Measurements from ENCODE around the gene C6. TPM values are rescaled to one million over a fixed set of nuclear protein-coding genes. Genes with fewer than 3 reads are reported as not detected.
A peak's percentile ranks its signal among the peaks of the same experiment; 100 is the strongest.

The C6 gene
- total and polyA plus RNA-seq, 2 of the 13 experiments (the other 11 are each of a cell fraction or from before 2014, with no cell fraction given) = 0.28 to 4.7 TPM

DNA sequence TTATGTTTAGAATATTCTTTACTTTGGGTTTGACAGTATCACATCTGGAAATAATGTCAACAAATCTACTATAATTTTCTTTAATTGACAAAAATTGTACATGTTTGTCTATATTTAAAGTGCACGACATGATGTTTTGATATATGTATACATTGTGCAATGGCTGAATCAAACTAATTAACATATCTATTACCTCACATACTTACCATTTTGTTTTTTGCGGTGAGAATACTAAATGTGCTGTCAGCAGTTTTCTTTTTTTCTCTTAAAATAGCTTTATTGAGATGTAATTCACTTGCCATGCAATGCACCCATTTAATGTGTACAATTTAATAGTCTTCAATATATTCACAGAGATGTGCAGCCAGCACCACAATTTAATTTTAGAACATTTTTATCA, 10.6 kb upstream of the C6 start:
- WGBS (ENCODE audit: low lambda C conversion rate) = 49% methylated on average over 2 of the region's 2 CpGs
- ChIA-PET POLR2A (no interaction called here), CTCF (ENCODE audit: low intra/inter-chr PET ratio, low total read pairs) (no interaction called here)
- no peaks in the 10 kb centered on the region; the same call in 1 of the 2 replicates for H3K9me3 ChIP-seq (ENCODE audit: low read length)
- no peaks in the 10 kb centered on the region for H4K20me1 ChIP-seq (ENCODE audit: insufficient read depth, low read length)
- no peaks in the 10 kb centered on the region for H3K27me3 ChIP-seq (ENCODE audit: control insufficient read depth in 1 of 2, insufficient read depth in 2 of 2, low read length in 2 of 2)
- DNase-seq (ENCODE audit: low spot score) = no peak
- H3K36me3 ChIP-seq (replicated peaks in 1 of 2; ENCODE audit: control insufficient read depth in 1 of 2, insufficient read depth in 2 of 2, low read length in 2 of 2) = no peaks in the 10 kb centered on the region
- H3K79me2 ChIP-seq (ENCODE audit: insufficient read depth, low read length) = no peaks in the 10 kb centered on the region
- H2AFZ ChIP-seq (ENCODE audit: low read length) = no peak overlapping the region
- no peak overlapping the region for H3K27ac ChIP-seq (ENCODE audit: extremely low read length, insufficient read depth, low read length)
- in situ Hi-C loops (cut with HindIII; ENCODE audit: extremely low pct_ligation_motif_present, low pct_unique_long_range_greater_than_20kb) (no loop called here), intact Hi-C loops (cut with micrococcal nuclease; ENCODE audit: unreplicated experiment) (no loop called here)
- FAIRE-seq = no peak
- H3K4me2 ChIP-seq (ENCODE audit: low read depth, low read length) = no peak overlapping the region
- no peak overlapping the region for H3K4me3 ChIP-seq (replicated peaks in 1 of 3; ENCODE audit: insufficient read depth in 1 of 3, low read depth in 2 of 3, low read length in 3 of 3)
- 0 out of 2 replicates have a peak, but pooled peaks have one; percentile 38 for TF ChIP-seq MAFF (IDR thresholded peaks at IDR 0.05; ENCODE audit: low read depth, low read length)
- TF ChIP-seq IKZF1 (IDR thresholded peaks at IDR 0.05) = no peak
- peak; percentile 14 to 73; a peak in 2 of 4 replicates for TF ChIP-seq MAFK (conservative IDR thresholded peaks at IDR 0.05 in 1 of 2, IDR thresholded peaks at IDR 0.05 in 1 of 2; ENCODE audit: low read length in 2 of 2)
- BruUV-seq (replicated peaks) = no TSS peak
- no peaks in the 10 kb centered on the region for H3K4me1 ChIP-seq (ENCODE audit: insufficient read depth, low read length)
- no peak for ATAC-seq
- no peak overlapping the region for H3K9ac ChIP-seq (ENCODE audit: insufficient read depth, low read depth, low read length)

- WGBS (ENCODE audit: low lambda C conversion rate) = 0% methylated on average over 2 of the region's 2 CpGs
- ChIA-PET CTCF (ENCODE audit: low intra/inter-chr PET ratio, low total read pairs) (no interaction called here), POLR2A (no interaction called here)
- H3K36me3 ChIP-seq (replicated peaks in 1 of 2; ENCODE audit: control insufficient read depth in 1 of 2, insufficient read depth in 2 of 2, low read length in 2 of 2) = no peaks in the 10 kb centered on the region
- H3K79me2 ChIP-seq (ENCODE audit: insufficient read depth, low read length) = no peaks in the 10 kb centered on the region
- FAIRE-seq = no peak
- no peak overlapping the region for H3K9ac ChIP-seq (ENCODE audit: insufficient read depth, low read depth, low read length)
- no peak overlapping the region for H3K4me2 ChIP-seq (ENCODE audit: low read depth, low read length)
- no TSS peak for BruUV-seq (replicated peaks)
- peaks cover 5% of the 10 kb centered on the region for H3K4me1 ChIP-seq (ENCODE audit: insufficient read depth, low read length)
- no peak for DNase-seq (ENCODE audit: low spot score)
- H3K27ac ChIP-seq (ENCODE audit: extremely low read length, insufficient read depth, low read length) = no peak overlapping the region
- H2AFZ ChIP-seq (ENCODE audit: low read length) = no peak overlapping the region
- no peak for ATAC-seq
- H3K9me3 ChIP-seq (ENCODE audit: low read length) = no peaks in the 10 kb centered on the region
- H3K4me3 ChIP-seq (replicated peaks in 1 of 3; ENCODE audit: insufficient read depth in 1 of 3, low read depth in 2 of 3, low read length in 3 of 3) = no peak overlapping the region
- in situ Hi-C loops (cut with HindIII; ENCODE audit: extremely low pct_ligation_motif_present, low pct_unique_long_range_greater_than_20kb) (no loop called here), intact Hi-C loops (cut with micrococcal nuclease; ENCODE audit: unreplicated experiment) (no loop called here)
- no peaks in the 10 kb centered on the region for H3K27me3 ChIP-seq (ENCODE audit: control insufficient read depth in 1 of 2, insufficient read depth in 2 of 2, low read length in 2 of 2)
- no peaks in the 10 kb centered on the region for H4K20me1 ChIP-seq (ENCODE audit: insufficient read depth, low read length)
- TF ChIP-seq, protein P1, sequence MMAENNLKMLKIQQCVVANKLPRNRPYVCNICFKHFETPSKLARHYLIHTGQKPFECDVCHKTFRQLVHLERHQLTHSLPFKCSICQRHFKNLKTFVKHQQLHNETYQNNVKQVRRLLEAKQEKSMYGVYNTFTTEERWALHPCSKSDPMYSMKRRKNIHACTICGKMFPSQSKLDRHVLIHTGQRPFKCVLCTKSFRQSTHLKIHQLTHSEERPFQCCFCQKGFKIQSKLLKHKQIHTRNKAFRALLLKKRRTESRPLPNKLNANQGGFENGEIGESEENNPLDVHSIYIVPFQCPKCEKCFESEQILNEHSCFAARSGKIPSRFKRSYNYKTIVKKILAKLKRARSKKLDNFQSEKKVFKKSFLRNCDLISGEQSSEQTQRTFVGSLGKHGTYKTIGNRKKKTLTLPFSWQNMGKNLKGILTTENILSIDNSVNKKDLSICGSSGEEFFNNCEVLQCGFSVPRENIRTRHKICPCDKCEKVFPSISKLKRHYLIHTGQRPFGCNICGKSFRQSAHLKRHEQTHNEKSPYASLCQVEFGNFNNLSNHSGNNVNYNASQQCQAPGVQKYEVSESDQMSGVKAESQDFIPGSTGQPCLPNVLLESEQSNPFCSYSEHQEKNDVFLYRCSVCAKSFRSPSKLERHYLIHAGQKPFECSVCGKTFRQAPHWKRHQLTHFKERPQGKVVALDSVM (CRISPR knock-in tag; IDR thresholded peaks at IDR 0.05) = no peak
- TF ChIP-seq SMARCE1 (IDR thresholded peaks at IDR 0.05; ENCODE audit: borderline replicate concordance) (no peak), ARNT2 (CRISPR knock-in tag; IDR thresholded peaks at IDR 0.05; ENCODE audit: low read depth) (no peak), RNF2 (conservative IDR thresholded peaks at IDR 0.05; ENCODE audit: low read depth) (no peak), KLF11 (CRISPR knock-in tag; IDR thresholded peaks at IDR 0.05) (no peak), PHB2 (IDR thresholded peaks at IDR 0.05; ENCODE audit: partially characterized antibody) (no peak), ZNF574 (CRISPR knock-in tag; IDR thresholded peaks at IDR 0.05) (no peak), ZNF501 (CRISPR knock-in tag; IDR thresholded peaks at IDR 0.05) (no peak)
- TF ChIP-seq, protein P2, sequence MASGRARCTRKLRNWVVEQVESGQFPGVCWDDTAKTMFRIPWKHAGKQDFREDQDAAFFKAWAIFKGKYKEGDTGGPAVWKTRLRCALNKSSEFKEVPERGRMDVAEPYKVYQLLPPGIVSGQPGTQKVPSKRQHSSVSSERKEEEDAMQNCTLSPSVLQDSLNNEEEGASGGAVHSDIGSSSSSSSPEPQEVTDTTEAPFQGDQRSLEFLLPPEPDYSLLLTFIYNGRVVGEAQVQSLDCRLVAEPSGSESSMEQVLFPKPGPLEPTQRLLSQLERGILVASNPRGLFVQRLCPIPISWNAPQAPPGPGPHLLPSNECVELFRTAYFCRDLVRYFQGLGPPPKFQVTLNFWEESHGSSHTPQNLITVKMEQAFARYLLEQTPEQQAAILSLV (CRISPR knock-in tag; IDR thresholded peaks at IDR 0.05; ENCODE audit: borderline replicate concordance) = no peak
These were observed 6.4 kb upstream of the C6 start for GRCh38 chr5:41219658-41220269.

Measured in HepG2 (cell line).